HCT116 (cell line): Measurements from ENCODE around the gene RADIL. TPM values are rescaled to one million over a fixed set of nuclear protein-coding genes. Genes with fewer than 3 reads are reported as not detected.

Experiments used
- ATAC-seq: fragments of 200-7000 bp; cut with Tn5 transposase; 2 replicates; pipeline ENCODE4 v1.9.1; 2020; ENCODE audit warnings: mild to moderate bottlenecking, moderate library complexity
- BruUV-seq: library from RNA; stranded (reverse); fragments of 400-500 nt; replicated peaks from 2 replicates; lab custom pipeline; 2021; lab: Mats Ljungman, UMichigan
- CTCF ChIA-PET: fragments of 300-600 bp; sonication (Branson Sonifier 250); formaldehyde crosslinking; loops from one replicate; lab custom pipeline; 2021; ENCODE audit warnings: antibody characterized with exemption; lab: Charles Lee
- POLR2A ChIA-PET: fragments of 300-600, 350-600 bp; sonication (Branson Sonifier 250); formaldehyde crosslinking; loops from one replicate; lab custom pipeline; 2021; ENCODE audit warnings: antibody characterized with exemption; lab: Charles Lee
- RAD21 ChIA-PET, 2 experiments: fragments of 300-600 bp; sonication (Branson Sonifier 250); formaldehyde crosslinking; loops; one replicate each; lab custom pipeline; 2023; ENCODE audit warnings: low total read pairs in 2 of 2; ENCODE audit not compliant: uncharacterized antibody in 2 of 2, unreplicated experiment in 2 of 2, low non-redundant PET in 1 of 2; lab: Charles Lee
- DNase-seq: peaks from one replicate; pipeline ENCODE4 v3.0.0-alpha.2; 2010; ENCODE audit warnings: low read depth, low spot score
- H2AFZ ChIP-seq: fragments of 200-600 bp; shearing (Covaris generic), sonication (generic); 2 replicates; pipeline ENCODE4 v1.6.1; 2017; ENCODE audit warnings: low read depth, mixed run types, mixed read lengths, antibody characterized with exemption, low read length; ENCODE audit not compliant: poor library complexity, severe bottlenecking
- H3K27ac ChIP-seq: 2 replicates; pipeline ENCODE4 v1.5.1; 2012; ENCODE audit warnings: low read depth, low read length
- H3K27me3 ChIP-seq: fragments of 200-600 bp; sonication (generic); 2 replicates; pipeline ENCODE4 v1.6.1; 2016; ENCODE audit warnings: mixed run types, low read length, mixed read lengths; ENCODE audit not compliant: insufficient read depth
- H3K36me3 ChIP-seq, 2 experiments: fragments of 200-500 bp in 1 of 2; fragments of 200-600 bp in 1 of 2; sonication (Bioruptor generic) in 1 of 2; sonication (generic) in 1 of 2; 2 replicates each; pipeline versions ENCODE4 v1.5.1 to v1.6.1; 2014 to 2016; ENCODE audit warnings: low read length in 2 of 2, inconsistent platforms in 1 of 2, mixed read lengths in 1 of 2, mixed run types in 1 of 2; ENCODE audit not compliant: insufficient read depth in 2 of 2, control insufficient read depth in 1 of 2
- H3K4me1 ChIP-seq, 2 experiments: fragments of 200-600 bp in 1 of 2; sonication (generic) in 1 of 2; 2 replicates each; pipeline versions ENCODE4 v1.5.1 to v1.6.1; 2012 to 2017; ENCODE audit warnings: low read length in 2 of 2, inconsistent platforms in 1 of 2, mild to moderate bottlenecking in 1 of 2, mixed read lengths in 1 of 2, mixed run types in 1 of 2, moderate library complexity in 1 of 2; ENCODE audit not compliant: insufficient read depth in 2 of 2, control insufficient read depth in 1 of 2
- H3K4me2 ChIP-seq: fragments of 200-600 bp; sonication (generic); 2 replicates; pipeline ENCODE4 v1.6.1; 2017; ENCODE audit warnings: mixed run types, low read length, mixed read lengths
- H3K4me3 ChIP-seq, 2 experiments: fragments of 200-600 bp in 1 of 2; sonication (generic) in 1 of 2; replicated peaks in 1 of 2; 2 replicates each; pipeline ENCODE4 v1.5.1; 2011 to 2016; ENCODE audit warnings: low read length in 2 of 2, control low read depth in 1 of 2, low read depth in 1 of 2, mild to moderate bottlenecking in 1 of 2, mixed read lengths in 1 of 2, mixed run types in 1 of 2
- H3K79me2 ChIP-seq: fragments of 200-600 bp; sonication (generic); 2 replicates; pipeline ENCODE4 v1.6.1; 2017; ENCODE audit warnings: mild to moderate bottlenecking, mixed run types, low read length, moderate library complexity, mixed read lengths; ENCODE audit not compliant: insufficient read depth
- H3K9ac ChIP-seq: fragments of 200-600 bp; sonication (generic); 2 replicates; pipeline ENCODE4 v1.6.1; 2016; ENCODE audit warnings: low read length, mixed read lengths
- H3K9me2 ChIP-seq: fragments of 200-600 bp; sonication (generic), shearing (Covaris generic); 2 replicates; pipeline ENCODE4 v1.6.1; 2017; ENCODE audit warnings: mixed run types, mild to moderate bottlenecking, moderate library complexity; ENCODE audit not compliant: insufficient read depth
- H3K9me3 ChIP-seq, 2 experiments: fragments of 200-500 bp in 1 of 2; fragments of 200-600 bp in 1 of 2; sonication (Bioruptor generic) in 1 of 2; sonication (generic) in 1 of 2; 2 replicates each; pipeline ENCODE4 v1.6.1; 2014 to 2017; ENCODE audit warnings: low read length in 2 of 2, mixed read lengths in 2 of 2, inconsistent platforms in 1 of 2, low read depth in 1 of 2, mild to moderate bottlenecking in 1 of 2, mixed run types in 1 of 2, moderate library complexity in 1 of 2; ENCODE audit not compliant: control insufficient read depth in 1 of 2, insufficient read depth in 1 of 2
- H4K20me1 ChIP-seq: fragments of 200-600 bp; sonication (generic), shearing (Covaris generic); 2 replicates; pipeline ENCODE4 v1.6.1; 2017; ENCODE audit warnings: mixed run types, mild to moderate bottlenecking, moderate library complexity; ENCODE audit not compliant: insufficient read depth
- CBX3 ChIP-seq: IDR thresholded peaks from 2 replicates; pipeline ENCODE4 v1.6.1; 2012; ENCODE audit warnings: low read depth
- EGR1 ChIP-seq: IDR thresholded peaks from 2 replicates; pipeline ENCODE4 v1.6.1; 2012; ENCODE audit warnings: low read depth
- ELF1 ChIP-seq: IDR thresholded peaks from 2 replicates; pipeline ENCODE4 v1.6.1; 2012; ENCODE audit warnings: low read depth, borderline replicate concordance
- EZH2phosphoT487 ChIP-seq: fragments of 200-600 bp; IDR thresholded peaks from 2 replicates; pipeline ENCODE4 v1.6.1; 2018; ENCODE audit warnings: antibody characterized with exemption, borderline replicate concordance
- JUND ChIP-seq: IDR thresholded peaks from 2 replicates; pipeline ENCODE4 v1.6.1; 2012
- POLR2A ChIP-seq: IDR thresholded peaks from 2 replicates; pipeline ENCODE4 v1.7.0; 2011; ENCODE audit warnings: borderline replicate concordance; ENCODE audit not compliant: insufficient read depth, insufficient read length; ENCODE audit errors: extremely low read depth
- POLR2AphosphoS5 ChIP-seq: IDR thresholded peaks from 2 replicates; pipeline ENCODE4 v1.6.1; 2011; ENCODE audit warnings: mild to moderate bottlenecking, low read depth, low read length, moderate library complexity
- RAD21 ChIP-seq: IDR thresholded peaks from 2 replicates; pipeline ENCODE4 v1.6.1; 2012; ENCODE audit warnings: low read depth, mild to moderate bottlenecking
- SP1 ChIP-seq: IDR thresholded peaks from 2 replicates; pipeline ENCODE4 v1.6.1; 2012; ENCODE audit warnings: low read depth
- ZFX ChIP-seq: fragments of 450-650 bp; IDR thresholded peaks from 2 replicates; pipeline ENCODE4 v1.6.1; 2017
- intact Hi-C: fragments of 100-400 bp; cut with micrococcal nuclease; formaldehyde crosslinking; loops from 2 replicates; pipeline ENCODE4 v1.10.0; 2022
- total RNA-seq: library from RNA; stranded (reverse); gene quantifications from one replicate; pipeline ENCODE4 v1.2.1, GENCODE V29; 2021; ENCODE audit not compliant: unreplicated experiment

Gene RADIL
- total RNA-seq, 1 experiment from 2014 or later = 5.3 TPM

- no peaks in the 10 kb centered on the region for H3K27me3 ChIP-seq
- ATAC-seq = no peak
- H3K27ac ChIP-seq = no peak overlapping the region
- ChIA-PET CTCF (no interaction called here), POLR2A (no interaction called here), RAD21 (no interaction called here)
- no peaks in the 10 kb centered on the region for H3K9me3 ChIP-seq
- no peak overlapping the region for H3K4me2 ChIP-seq
- no peak overlapping the region for H3K9ac ChIP-seq
- no peak overlapping the region for H2AFZ ChIP-seq
- intact Hi-C loops = no loop called here
- no peaks in the 10 kb centered on the region for H3K4me1 ChIP-seq
- peaks cover 0 to 2% of the 10 kb centered on the region in 2 experiments; a peak in 1 of 4 replicates for H3K36me3 ChIP-seq
- DNase-seq = no peak
- H3K79me2 ChIP-seq = no peaks in the 10 kb centered on the region
- TF ChIP-seq POLR2AphosphoS5 = no peak
- TF ChIP-seq EGR1 = no peak
- no peak for TF ChIP-seq CBX3
- TF ChIP-seq ELF1 = no peak
- no peak for TF ChIP-seq JUND
- TF ChIP-seq EZH2phosphoT487 = no peak
- no peak for TF ChIP-seq POLR2A
- H3K9me2 ChIP-seq = no peaks in the 10 kb centered on the region
- no peak overlapping the region for H3K4me3 ChIP-seq
- BruUV-seq = no TSS peak
- H4K20me1 ChIP-seq = no peaks in the 10 kb centered on the region
These were observed 98.7 kb downstream of the RADIL start for GRCh38 chr7:4784799-4785198.

GRCh38 chr7:4783762-4784351, 99.7 kb downstream of the RADIL start:
- no peak for TF ChIP-seq SP1
- no peak for TF ChIP-seq RAD21
- no peak for TF ChIP-seq ZFX
- intact Hi-C loops = no loop called here
- no peak overlapping the region for H2AFZ ChIP-seq
- no TSS peak for BruUV-seq
- H3K4me1 ChIP-seq = no peaks in the 10 kb centered on the region
- peaks cover 0 to 2% of the 10 kb centered on the region in 2 experiments; a peak in 1 of 4 replicates for H3K36me3 ChIP-seq
- POLR2A ChIA-PET = no interaction called here
- H3K4me2 ChIP-seq = no peak overlapping the region
- H3K27me3 ChIP-seq = no peaks in the 10 kb centered on the region
- no peaks in the 10 kb centered on the region for H4K20me1 ChIP-seq
- DNase-seq (no peak), ATAC-seq (no peak)
- RAD21 ChIA-PET = no interaction called here
- H3K9ac ChIP-seq = no peak overlapping the region
- H3K9me3 ChIP-seq = no peaks in the 10 kb centered on the region
- H3K4me3 ChIP-seq = no peak overlapping the region
- H3K79me2 ChIP-seq = no peaks in the 10 kb centered on the region
- CTCF ChIA-PET = no interaction called here
- no peaks in the 10 kb centered on the region for H3K9me2 ChIP-seq
- no peak overlapping the region for H3K27ac ChIP-seq
